GM21786 (cell line): ENCODE measurements around the gene SYPL1.

ENCODE experiments used
- ATAC-seq: cut with Tn5 transposase; IDR thresholded peaks from one replicate; pipeline ENCODE4 v1.9.1; 2021; ENCODE audit not compliant: unreplicated experiment

SYPL1 gene

DNA sequence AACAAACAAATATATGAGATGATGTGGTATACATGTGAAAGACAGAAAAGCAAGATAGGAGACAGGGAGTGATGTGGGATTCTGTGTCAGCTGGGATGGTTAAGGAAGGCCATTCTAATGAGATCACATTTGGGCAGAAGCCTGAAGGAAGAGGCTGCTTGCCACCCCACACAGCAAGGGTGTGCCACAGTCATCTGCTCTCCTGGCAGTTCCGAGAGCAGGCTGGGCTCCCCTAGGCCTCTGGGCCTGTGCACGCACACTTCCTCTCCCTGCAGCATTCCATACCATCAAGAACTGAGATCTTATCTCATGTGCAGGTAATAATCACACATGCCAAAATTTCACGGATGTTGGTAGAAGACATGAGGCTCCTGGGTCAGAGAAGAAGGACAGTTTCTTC lies 43.1 kb downstream of the SYPL1 start:
- no peak for ATAC-seq

- no peak for ATAC-seq
Observed at GRCh38 chr7:106068538-106068961, 43.6 kb downstream of the SYPL1 start.

GRCh38 chr7:106067678-106068077 lies 44.4 kb downstream of the SYPL1 start:
- ATAC-seq: no peak

DNA sequence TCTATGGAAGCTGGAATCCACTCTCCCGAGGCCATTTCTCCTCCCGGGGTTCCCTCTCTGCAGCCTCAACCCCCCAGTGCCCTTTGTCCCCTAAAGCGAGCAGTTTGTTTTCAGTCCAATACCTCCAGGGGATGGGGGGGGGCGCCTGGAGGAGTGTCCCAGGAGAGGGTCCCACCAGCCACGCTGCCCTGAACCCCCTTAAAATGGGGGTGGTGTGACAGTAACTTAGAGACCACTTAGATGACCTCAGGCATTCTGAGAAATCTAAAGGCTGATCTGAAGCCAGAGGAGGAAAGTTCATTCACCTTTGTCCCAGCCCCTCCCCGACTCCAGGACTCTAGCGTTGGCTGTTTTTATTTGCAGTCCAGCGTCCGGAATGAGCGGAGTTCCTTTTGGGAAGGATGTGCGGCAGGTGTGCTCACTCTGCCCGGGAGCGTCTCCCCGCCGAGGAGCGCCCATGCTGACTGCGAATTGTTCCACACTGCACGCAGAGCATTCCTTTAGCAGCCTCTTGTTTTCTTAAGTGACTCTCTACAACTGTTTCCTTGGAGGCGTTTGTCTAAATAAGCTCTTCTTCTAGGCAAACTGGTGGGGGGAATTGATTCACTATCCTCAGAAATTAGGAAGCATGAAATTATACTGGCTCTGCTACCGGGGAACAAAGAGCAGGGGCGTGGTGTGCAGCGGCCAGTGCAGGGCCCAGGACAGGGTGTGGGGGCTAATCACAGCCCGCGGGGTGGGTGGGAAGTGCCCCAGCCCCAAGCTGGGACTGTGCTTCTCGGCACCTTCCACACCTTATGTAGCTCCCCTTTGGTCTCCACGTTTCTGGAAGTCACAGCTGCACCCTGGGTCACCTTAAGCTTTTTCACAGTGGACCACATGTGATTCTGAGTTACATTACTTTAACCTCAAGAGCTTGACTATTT lies 46.3 kb downstream of the SYPL1 start:
- ATAC-seq: no peak

DNA sequence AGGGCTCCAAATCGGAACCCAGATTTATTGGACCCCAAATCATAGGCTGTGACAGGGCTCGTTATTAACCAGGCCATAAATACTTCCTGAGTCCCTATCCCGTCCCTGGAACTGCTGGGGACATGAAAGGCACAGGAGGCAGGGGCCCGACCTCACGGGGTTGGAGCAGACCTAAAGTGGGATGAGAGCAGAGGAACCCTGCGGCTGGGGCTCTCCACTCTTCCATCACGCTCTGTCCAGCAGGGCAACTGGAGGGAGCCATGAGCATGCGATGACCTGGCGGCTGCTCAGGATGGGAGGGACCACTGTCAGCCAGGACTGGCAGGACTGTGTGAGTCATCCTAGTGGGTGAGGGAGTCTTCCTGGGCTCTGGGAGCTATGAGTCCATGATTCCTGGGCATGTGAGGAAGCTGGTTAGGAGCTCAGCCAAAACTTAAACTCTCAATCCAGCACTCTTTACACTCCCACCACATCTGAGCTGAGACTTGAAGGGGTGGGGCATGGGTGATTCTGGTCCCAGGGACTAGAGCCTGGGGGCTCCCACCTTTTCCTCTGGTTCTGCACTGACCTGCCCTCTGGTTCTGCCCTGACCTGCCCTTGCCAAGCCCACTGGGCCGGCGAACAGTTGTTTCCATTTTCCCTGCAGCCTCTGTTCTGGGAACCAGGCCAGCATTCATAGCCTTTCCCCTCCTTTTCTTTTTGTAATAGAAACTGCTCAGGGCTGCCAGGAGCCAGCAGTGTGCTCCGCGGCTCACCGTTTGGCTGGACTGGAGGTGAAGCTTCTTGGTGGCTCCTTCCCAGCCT lies 47.1 kb downstream of the SYPL1 start:
- no peak for ATAC-seq

DNA sequence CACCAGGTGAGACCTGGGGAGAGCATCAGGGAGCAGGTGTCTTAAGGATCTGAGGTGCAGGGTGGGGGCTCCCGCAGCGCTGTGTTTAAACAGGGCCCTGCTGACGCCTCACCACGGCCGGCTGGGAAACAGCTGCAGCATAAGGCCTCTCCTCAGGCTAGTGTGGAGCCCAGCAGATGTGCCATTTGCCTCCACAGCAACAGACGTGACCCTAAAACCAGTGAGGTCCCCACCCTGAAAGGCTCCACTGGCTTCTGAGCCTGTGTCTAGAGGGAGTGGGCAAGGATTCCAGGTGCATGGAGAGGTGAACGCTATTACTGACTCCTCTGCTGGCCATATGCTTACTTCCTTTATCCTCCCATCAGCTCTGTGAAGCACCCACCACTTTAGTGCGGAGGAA lies 47.8 kb downstream of the SYPL1 start:
- ATAC-seq: no peak

- no peak for ATAC-seq
Observed at GRCh38 chr7:106063692-106064091, 48.4 kb downstream of the SYPL1 start.

DNA sequence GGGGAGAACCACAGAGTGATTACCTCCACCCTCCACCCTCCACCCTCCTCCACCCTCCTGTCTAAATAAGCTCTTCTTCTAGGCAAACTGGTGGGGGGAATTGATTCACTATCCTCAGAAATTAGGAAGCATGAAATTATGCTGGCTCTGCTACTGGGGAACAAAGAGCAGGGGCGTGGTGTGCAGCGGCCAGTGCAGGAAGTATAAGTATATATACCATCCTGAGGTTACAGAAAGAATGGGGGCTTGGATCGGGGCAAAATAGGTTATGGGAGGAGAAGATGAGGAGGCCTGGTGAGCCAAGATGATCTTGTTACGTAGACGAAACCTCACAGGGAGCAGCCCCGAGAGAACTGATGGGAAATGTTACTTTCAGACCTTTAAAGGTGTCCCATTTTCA lies 49.1 kb downstream of the SYPL1 start:
- ATAC-seq: no peak

GRCh38 chr7:106062521-106062931 lies 49.6 kb downstream of the SYPL1 start:
- no peak for ATAC-seq

GRCh38 chr7:106062006-106062405 lies 50.1 kb downstream of the SYPL1 start:
- no peak for ATAC-seq

GRCh38 chr7:106061301-106061979 lies 50.7 kb downstream of the SYPL1 start:
- ATAC-seq: peak; percentile 29

DNA sequence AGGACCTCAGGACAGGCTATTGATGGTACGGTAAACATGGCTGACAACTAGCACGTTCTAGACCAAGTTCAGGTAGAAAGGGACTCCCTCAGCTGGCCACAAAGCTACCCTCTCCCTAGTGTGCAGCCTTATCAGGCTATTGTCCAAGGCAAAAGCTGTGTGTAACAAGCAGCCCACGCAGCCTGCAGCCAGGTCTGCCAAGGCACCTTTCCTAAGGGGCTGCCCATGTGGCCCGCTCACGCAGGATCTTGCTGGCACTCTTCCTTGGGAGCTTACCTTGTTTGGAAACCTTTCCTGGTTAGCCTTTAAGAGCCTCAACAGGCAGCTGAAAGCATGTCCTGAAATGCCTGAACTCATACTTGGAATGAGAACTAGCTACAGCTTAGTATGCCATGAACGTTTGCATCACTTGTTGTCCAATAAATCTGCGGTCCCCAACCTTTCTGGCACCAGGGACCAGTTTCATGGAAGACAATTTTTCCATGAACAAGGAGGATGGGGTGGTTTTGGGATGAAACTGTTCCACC lies 51.7 kb downstream of the SYPL1 start:
- ATAC-seq: no peak

GRCh38 chr7:106059556-106059955 lies 52.6 kb downstream of the SYPL1 start:
- no peak for ATAC-seq

DNA sequence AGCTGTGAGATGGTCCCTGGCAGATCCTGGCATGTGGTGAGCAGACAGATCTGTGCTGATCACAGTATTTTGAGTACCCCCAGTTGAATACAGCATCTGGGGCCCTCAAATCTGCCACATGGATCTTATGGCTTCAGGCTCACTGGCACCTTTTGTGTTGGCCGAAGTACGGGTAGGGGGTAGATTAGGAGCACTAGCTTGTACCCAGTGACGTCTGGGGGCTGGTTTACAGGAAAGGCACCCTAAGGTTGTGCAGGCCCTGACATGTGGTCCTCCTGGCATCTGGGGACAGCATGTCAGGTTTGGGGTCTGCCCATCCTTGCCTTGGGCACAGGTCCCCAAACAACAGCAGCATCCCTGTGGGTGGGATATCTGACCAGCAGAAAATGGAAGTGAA lies 53.2 kb downstream of the SYPL1 start:
- ATAC-seq: no peak

DNA sequence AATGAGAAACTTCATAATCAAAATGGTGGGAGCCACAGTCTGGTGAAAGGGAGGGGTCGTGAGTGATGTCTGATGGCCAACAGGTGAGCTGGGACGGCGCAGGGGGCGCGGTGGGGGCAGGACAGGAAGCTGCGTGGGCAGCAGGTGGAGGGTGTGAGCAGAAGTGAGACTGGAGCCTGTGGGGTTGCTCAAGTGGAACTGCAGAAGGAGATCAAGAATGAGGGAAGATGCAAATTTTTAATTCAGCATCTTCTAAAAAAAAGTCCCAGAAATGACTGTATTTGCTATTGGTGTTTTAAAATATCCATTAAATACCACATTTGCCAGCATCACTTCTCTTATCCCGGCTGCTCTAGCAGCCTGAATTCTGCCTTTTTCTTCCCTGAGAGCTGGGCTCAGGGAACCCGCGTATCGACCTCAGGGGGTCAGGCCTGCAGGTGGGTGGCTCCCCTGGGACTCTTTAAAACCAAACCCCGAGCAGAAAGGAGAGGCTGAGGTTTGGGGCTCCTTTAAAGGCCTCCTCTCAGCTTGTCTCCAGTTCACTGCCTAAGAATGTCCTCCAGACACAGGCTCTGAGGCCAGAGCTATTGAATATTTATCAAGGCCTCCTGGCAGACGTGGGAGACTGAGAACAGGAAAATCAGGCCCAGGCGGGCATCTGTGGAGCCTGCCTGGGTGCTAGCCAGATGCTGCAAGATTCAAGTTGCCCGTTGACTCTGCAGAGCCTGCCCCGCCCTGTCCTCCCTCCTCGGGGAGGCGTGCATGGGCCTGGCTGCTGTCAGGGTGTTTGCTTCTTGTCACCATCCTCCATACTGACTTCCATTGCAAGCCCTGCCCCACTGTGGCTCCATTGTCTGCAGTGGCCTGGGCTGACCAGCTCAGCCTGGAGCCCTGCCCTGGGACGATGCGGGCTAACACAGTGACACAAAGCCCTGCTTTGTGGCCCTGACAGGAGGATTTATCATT lies 53.9 kb downstream of the SYPL1 start:
- peak; percentile 56 for ATAC-seq

GRCh38 chr7:106057204-106057961 lies 54.7 kb downstream of the SYPL1 start:
- no peak for ATAC-seq

DNA sequence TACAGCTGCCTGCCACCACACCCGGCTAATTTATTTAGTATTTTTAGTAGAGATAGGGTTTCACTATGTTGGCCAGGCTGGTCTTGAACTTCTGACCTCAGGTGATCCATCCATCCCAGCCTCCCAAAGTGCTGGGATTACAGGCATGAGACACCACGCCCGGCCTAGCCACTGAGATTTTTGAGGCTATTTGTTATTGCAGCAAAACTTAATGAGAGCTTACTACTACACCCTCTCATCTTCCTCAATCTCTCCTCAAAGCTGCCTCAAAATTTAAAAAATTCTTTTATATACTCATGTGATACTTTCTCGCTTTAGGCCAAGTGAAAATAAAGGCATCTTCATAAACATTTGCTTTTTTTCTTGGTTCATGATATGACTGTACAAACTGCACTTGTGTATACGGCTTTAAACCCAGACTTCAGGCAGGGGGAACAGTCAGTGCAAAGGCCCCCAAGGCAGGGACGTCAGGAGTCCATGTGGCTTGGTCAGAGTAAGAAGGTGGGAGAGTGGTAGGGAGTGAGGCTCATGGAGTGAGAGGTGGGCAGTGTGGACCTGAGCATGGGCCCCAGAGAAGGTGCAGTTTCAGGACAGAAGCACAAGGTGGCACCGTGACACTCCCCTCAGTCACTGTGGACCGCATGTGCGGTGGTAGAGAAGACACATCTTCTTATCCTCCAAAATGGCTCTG lies 55.5 kb downstream of the SYPL1 start:
- peak; percentile 30 for ATAC-seq

DNA sequence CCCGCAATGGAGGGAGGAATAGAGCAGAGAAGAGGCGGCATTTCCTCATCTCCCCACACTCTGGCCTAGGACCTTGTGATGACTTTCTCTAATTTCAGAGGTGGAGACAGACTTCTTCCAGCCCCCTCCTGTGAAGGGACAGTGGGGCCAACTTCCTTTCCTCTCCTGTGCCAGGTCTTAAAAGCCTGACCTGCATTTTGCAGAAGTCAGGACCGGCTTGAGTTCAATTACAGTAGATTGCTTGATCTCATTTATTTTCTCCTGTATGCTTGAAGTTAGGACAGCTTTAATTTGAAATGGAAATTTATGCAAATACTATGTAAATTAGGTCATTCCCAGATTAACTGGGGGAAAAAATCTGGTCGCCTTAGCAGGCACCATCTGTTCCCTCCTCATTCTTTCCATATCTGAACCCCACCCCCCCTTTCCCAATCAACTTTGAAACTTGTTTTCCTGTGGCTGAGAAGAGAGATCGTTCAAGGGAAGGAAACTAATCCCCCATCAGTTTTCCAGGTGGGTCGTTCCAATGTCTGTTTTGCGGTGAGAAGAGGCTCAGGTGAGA lies 57.1 kb downstream of the SYPL1 start:
- no peak for ATAC-seq
